SW 1271 (cell line): ENCODE measurements around the gene C12orf57.

Source experiments
- DNase-seq, 2 experiments: peaks; one replicate each; lab custom pipeline; 2025; lab: John Stamatoyannopoulos, UW

The C12orf57 gene

GRCh38 chr12:6953442-6954315 is 9.9 kb downstream of the C12orf57 start:
- no peak for DNase-seq

GRCh38 chr12:6954316-6955107 is 10.7 kb downstream of the C12orf57 start:
- no peak for DNase-seq

- no peak for DNase-seq
These were observed 11.5 kb downstream of the C12orf57 start for GRCh38 chr12:6955108-6956020.

GRCh38 chr12:6956021-6956727 is 12.4 kb downstream of the C12orf57 start:
- no peak for DNase-seq

- no peak for DNase-seq
These were observed 13.4 kb downstream of the C12orf57 start for GRCh38 chr12:6957151-6957701.

- DNase-seq: no peak
These were observed 14.2 kb downstream of the C12orf57 start for GRCh38 chr12:6957741-6958608.

- no peak for DNase-seq
These were observed 14.8 kb downstream of the C12orf57 start for GRCh38 chr12:6958609-6959057.

- no peak for DNase-seq
These were observed 15.4 kb downstream of the C12orf57 start for GRCh38 chr12:6959058-6959804.

- no peak for DNase-seq
These were observed 16.2 kb downstream of the C12orf57 start for GRCh38 chr12:6959805-6960592.

GRCh38 chr12:6960593-6961277 is 16.9 kb downstream of the C12orf57 start:
- DNase-seq: peak in 1 of 2 experiments; percentile 36

GRCh38 chr12:6961278-6961694 is 17.5 kb downstream of the C12orf57 start:
- no peak for DNase-seq

- DNase-seq: peak in 1 of 2 experiments; percentile 32
These were observed 18.0 kb downstream of the C12orf57 start for GRCh38 chr12:6961695-6962284.

- no peak for DNase-seq
These were observed 18.6 kb downstream of the C12orf57 start for GRCh38 chr12:6962285-6963015.

- DNase-seq: no peak
These were observed 19.4 kb downstream of the C12orf57 start for GRCh38 chr12:6963016-6963731.

GRCh38 chr12:6963791-6964413 is 20.1 kb downstream of the C12orf57 start:
- DNase-seq: no peak
